ENCODE measurements around the gene DNAJC3. TPM values are rescaled to one million over a fixed set of nuclear protein-coding genes. Genes with fewer than 3 reads are reported as not detected.
"Not testable (repeated sequence)": the region's sequence is repeated elsewhere in the genome, so short reads cannot be mapped to it uniquely, and the experiment has no call there.

The DNAJC3 gene
- total RNA-seq, 2 donors from 2014 or later, result 12.8 to 16.1 TPM

DNA sequence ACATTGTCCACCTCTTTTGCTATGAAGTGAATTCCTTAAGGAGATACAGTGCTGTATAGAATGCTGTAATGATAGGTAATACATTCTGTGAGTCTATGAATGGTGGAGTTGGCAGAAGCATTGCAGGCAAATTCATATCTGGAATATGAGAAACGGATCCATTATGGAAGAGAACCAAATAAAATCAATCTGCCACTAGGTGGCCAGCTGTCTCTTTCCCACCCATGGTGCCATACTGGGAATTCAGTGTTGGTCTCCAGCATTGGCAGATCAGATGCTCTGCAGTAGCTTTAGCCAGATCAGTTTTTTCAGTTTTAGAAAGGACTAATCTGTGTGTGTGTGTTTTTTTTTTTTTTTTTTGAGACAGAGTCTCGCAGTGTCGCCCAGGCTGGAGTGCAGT, 27.6 kb downstream of the DNAJC3 start:
- Mint-ChIP-seq H3K27ac (no peak overlapping the region), H3K36me3 (peaks cover 0 to 21% of the 10 kb centered on the region in 2 donors), H3K9me3 (peaks cover 0 to 7% of the 10 kb centered on the region in 2 donors)
- DNase-seq (ENCODE audit: low spot score in 2 of 2) (no peak), ATAC-seq (no peak)

- DNase-seq (ENCODE audit: low spot score in 2 of 2), result no peak
- no peak for ATAC-seq
- H3K36me3 Mint-ChIP-seq, result peaks cover 10 to 27% of the 10 kb centered on the region in 2 donors
- H3K27ac Mint-ChIP-seq, result no peak overlapping the region
- H3K9me3 Mint-ChIP-seq, result peaks cover 0 to 7% of the 10 kb centered on the region in 2 donors
These were observed 29.4 kb downstream of the DNAJC3 start for GRCh38 chr13:95706356-95706755.

GRCh38 chr13:95707035-95707434, 30.1 kb downstream of the DNAJC3 start:
- Mint-ChIP-seq H3K27ac (peak overlapping the region in 1 of 2 donors; percentile 51), H3K36me3 (peaks cover 12 to 30% of the 10 kb centered on the region in 2 donors), H3K9me3 (peaks cover 0 to 7% of the 10 kb centered on the region in 2 donors)
- no peak for DNase-seq (ENCODE audit: low spot score in 2 of 2)
- ATAC-seq, result no peak

- no peak for ATAC-seq
- peak overlapping the region in 1 of 2 donors; percentile 51 for H3K27ac Mint-ChIP-seq
These were observed 30.8 kb downstream of the DNAJC3 start for GRCh38 chr13:95707442-95708390.

GRCh38 chr13:95708391-95708774, 31.4 kb downstream of the DNAJC3 start:
- peaks cover 0 to 7% of the 10 kb centered on the region in 2 donors for H3K9me3 Mint-ChIP-seq

More at GRCh38 chr13:95707442-95708390, 30.8 kb downstream of the DNAJC3 start:
- Mint-ChIP-seq H3K36me3 (peaks cover 15 to 36% of the 10 kb centered on the region in 2 donors), H3K9me3 (peaks cover 0 to 7% of the 10 kb centered on the region in 2 donors)
- no peak for DNase-seq (ENCODE audit: low spot score in 2 of 2)

GRCh38 chr13:95708811-95709500, 32.0 kb downstream of the DNAJC3 start:
- H3K27ac Mint-ChIP-seq, result no peak overlapping the region
- peaks cover 20 to 45% of the 10 kb centered on the region in 2 donors for H3K36me3 Mint-ChIP-seq
- ATAC-seq (no peak), DNase-seq (ENCODE audit: low spot score in 2 of 2) (no peak)
- peaks cover 0 to 7% of the 10 kb centered on the region in 2 donors for H3K9me3 Mint-ChIP-seq

More at GRCh38 chr13:95708391-95708774, 31.4 kb downstream of the DNAJC3 start:
- peaks cover 20 to 42% of the 10 kb centered on the region in 2 donors for H3K36me3 Mint-ChIP-seq
- ATAC-seq, result no peak
- no peak for DNase-seq (ENCODE audit: low spot score in 2 of 2)
- no peak overlapping the region for H3K27ac Mint-ChIP-seq

GRCh38 chr13:95710313-95710712, 33.4 kb downstream of the DNAJC3 start:
- peaks cover 20 to 44% of the 10 kb centered on the region in 2 donors for H3K36me3 Mint-ChIP-seq
- ATAC-seq, result no peak
- no peak overlapping the region for H3K27ac Mint-ChIP-seq
- H3K9me3 Mint-ChIP-seq, result peaks cover 0 to 3% of the 10 kb centered on the region in 2 donors
- no peak for DNase-seq (ENCODE audit: low spot score in 2 of 2)

DNA sequence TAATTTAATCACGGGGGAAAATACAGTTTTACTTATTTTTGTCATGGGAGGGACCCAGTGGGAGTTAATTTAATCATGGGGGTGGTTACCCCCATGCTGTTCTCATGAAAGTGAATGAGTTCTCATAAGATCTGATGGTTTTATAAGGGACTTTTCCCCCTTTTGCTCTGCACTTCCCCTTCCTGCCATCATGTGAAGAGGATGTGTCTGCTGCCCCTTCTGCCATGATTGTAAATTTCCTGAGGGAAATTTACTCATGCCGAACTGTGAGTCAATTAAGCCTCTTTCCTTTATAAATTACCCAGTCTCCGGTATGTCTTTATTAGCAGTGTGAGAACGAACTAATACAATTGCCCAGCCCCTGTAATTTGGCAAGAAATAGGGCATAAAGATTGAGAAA, 35.9 kb downstream of the DNAJC3 start:
- DNase-seq (ENCODE audit: low spot score in 2 of 2); H3K9me3 Mint-ChIP-seq; ATAC-seq; H3K27ac Mint-ChIP-seq: not testable (repeated sequence)
- H3K36me3 Mint-ChIP-seq, result peaks cover 36 to 56% of the 10 kb centered on the region in 2 donors

DNA sequence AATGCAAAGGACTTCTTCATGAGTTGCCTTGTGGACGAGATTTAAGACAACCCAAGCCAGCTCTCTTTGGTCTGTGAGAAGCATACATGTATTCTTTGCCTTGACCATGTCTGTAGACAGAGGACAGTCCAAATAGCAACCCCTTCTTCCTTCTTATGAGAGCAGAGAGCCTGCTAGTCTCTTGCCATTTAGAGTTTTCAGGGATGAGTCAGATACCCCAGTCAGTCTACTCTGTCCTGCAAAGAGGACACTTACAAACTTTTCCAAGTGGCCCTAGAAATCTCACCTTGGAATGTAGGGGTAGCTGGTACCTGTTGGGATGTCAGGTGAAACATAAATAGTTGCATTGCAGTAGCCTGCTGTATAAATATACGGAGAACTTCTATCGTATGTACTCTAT, 36.7 kb downstream of the DNAJC3 start:
- H3K36me3 Mint-ChIP-seq, result peaks cover 40 to 64% of the 10 kb centered on the region in 2 donors
- DNase-seq (ENCODE audit: low spot score in 2 of 2) (no peak), ATAC-seq (no peak)
- peaks cover 0 to 1% of the 10 kb centered on the region in 2 donors for H3K9me3 Mint-ChIP-seq
- no peak overlapping the region for H3K27ac Mint-ChIP-seq

GRCh38 chr13:95714142-95714832, 37.3 kb downstream of the DNAJC3 start:
- Mint-ChIP-seq H3K27ac (no peak overlapping the region), H3K36me3 (peaks cover 45 to 70% of the 10 kb centered on the region in 2 donors), H3K9me3 (peaks cover 0 to 3% of the 10 kb centered on the region in 2 donors)
- DNase-seq (ENCODE audit: low spot score in 2 of 2) (no peak), ATAC-seq (no peak)

DNA sequence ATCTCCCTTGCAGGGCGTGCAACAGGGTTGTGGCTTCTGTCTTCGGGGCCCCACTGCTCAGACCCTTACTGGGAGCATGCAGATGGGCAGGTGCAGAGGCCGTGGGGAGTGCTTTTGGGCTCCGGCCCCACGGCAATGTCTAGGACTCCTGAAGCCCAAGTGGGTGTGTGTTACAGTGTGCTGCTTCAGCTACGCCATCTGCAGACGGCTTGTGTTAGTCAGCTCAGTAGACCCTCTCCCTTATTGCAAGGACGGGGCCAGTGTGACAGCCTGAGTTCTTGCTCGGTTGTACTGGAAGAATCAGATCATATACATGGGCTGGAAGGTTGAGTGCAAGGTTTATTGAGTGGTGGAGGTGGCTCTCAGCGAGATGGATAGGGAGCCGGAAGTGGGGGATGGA, 39.3 kb downstream of the DNAJC3 start:
- ATAC-seq (no peak), DNase-seq (ENCODE audit: low spot score in 2 of 2) (no peak)
- Mint-ChIP-seq H3K9me3 (peaks cover 0 to 3% of the 10 kb centered on the region in 2 donors), H3K27ac (no peak overlapping the region), H3K36me3 (peaks cover 37 to 56% of the 10 kb centered on the region in 2 donors)

- DNase-seq (ENCODE audit: low spot score in 2 of 2), result no peak
- H3K27ac Mint-ChIP-seq, result no peak overlapping the region
- peaks cover 0 to 6% of the 10 kb centered on the region in 2 donors for H3K9me3 Mint-ChIP-seq
- ATAC-seq, result no peak
- H3K36me3 Mint-ChIP-seq, result peaks cover 24 to 37% of the 10 kb centered on the region in 2 donors
These were observed 45.3 kb downstream of the DNAJC3 start for GRCh38 chr13:95722241-95722640.

- ATAC-seq (peak in 1 of 2 donors; percentile 26), DNase-seq (ENCODE audit: low spot score in 2 of 2) (no peak)
- Mint-ChIP-seq H3K9me3 (peaks cover 0 to 6% of the 10 kb centered on the region in 2 donors), H3K27ac (no peak overlapping the region), H3K36me3 (peaks cover 16 to 25% of the 10 kb centered on the region in 2 donors)
These were observed 46.5 kb downstream of the DNAJC3 start for GRCh38 chr13:95723438-95723837.

DNA sequence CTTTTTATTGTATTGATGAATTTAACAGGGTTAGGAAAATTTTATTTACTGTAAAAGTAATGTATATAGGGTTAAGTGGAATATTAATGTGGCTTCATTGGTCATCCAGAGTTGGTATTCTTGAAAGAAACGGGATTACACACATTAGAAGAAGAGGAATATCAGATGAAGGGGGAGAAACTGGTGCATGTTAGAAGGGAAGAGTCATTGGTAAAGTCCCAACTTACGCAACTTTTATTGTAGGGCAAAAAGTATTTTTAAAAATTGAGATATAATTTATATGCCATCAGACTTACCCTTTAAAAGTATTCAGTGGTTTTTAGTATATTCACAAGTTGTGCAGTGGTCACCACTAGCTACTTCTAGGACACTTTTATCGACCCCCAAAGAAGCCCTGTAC, 47.3 kb downstream of the DNAJC3 start:
- ATAC-seq, result no peak
- H3K9me3 Mint-ChIP-seq, result peaks cover 5 to 8% of the 10 kb centered on the region in 2 donors
- H3K27ac Mint-ChIP-seq, result no peak overlapping the region
- no peak for DNase-seq (ENCODE audit: low spot score in 2 of 2)
- peaks cover 14 to 23% of the 10 kb centered on the region in 2 donors for H3K36me3 Mint-ChIP-seq

DNA sequence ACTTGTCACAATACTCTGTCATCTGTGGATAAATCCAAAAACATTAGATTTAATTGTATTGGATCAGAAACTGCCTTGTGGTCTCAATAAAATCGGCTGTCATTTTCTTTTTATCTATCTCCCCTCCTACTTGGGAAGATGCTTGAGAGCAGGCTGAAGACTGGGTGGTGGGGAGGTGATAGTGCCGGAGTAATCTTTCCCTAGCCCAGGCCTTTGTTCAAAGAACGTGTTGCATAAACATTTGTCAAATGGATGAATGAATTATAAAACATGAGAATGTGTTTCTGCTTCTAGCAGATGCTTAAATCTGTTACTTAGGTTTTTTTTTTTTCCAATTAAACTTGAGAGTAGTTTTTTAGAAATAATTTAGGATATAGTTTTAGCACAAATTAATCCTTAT, 49.9 kb downstream of the DNAJC3 start:
- H3K9me3 Mint-ChIP-seq, result peaks cover 5 to 18% of the 10 kb centered on the region in 2 donors
- no peak overlapping the region for H3K27ac Mint-ChIP-seq
- ATAC-seq (no peak), DNase-seq (ENCODE audit: low spot score in 2 of 2) (no peak)
- H3K36me3 Mint-ChIP-seq, result peaks cover 39 to 49% of the 10 kb centered on the region in 2 donors

DNA sequence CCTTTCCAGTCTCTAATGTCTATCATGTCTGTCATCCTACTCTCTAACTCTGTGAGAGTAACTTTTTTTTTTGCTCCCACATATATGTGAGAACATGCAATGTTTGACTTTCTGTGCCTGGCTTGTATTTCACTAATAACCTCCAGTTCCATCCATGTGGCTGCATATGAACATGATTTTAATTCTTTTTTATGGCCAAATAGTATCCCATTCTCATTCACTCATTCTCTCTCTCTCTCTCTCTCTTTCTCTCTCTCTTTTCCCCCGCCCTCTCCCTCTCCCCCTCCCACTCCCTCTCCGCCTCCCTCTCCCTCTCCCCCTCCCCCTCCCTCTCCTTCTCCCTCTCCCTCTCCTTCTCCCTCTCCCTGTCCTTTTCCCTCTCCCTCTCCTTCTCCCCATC, 52.0 kb downstream of the DNAJC3 start:
- ATAC-seq, result no peak
- Mint-ChIP-seq H3K27ac (no peak overlapping the region), H3K9me3 (peaks cover 23 to 26% of the 10 kb centered on the region in 2 donors), H3K36me3 (peaks cover 51 to 59% of the 10 kb centered on the region in 2 donors)
- no peak for DNase-seq (ENCODE audit: low spot score in 2 of 2)

Measured in activated naive CD4-positive, alpha-beta T cell treated with anti-CD3 and anti-CD28 coated beads, Interleukin-2, amount 50 U/mL, for 72 hours (primary cell).